ENCODE results near the gene ABHD2.
"Not testable (repeated sequence)": the region's sequence is repeated elsewhere in the genome, so short reads cannot be mapped to it uniquely, and the experiment has no call there.

The ABHD2 gene

DNA sequence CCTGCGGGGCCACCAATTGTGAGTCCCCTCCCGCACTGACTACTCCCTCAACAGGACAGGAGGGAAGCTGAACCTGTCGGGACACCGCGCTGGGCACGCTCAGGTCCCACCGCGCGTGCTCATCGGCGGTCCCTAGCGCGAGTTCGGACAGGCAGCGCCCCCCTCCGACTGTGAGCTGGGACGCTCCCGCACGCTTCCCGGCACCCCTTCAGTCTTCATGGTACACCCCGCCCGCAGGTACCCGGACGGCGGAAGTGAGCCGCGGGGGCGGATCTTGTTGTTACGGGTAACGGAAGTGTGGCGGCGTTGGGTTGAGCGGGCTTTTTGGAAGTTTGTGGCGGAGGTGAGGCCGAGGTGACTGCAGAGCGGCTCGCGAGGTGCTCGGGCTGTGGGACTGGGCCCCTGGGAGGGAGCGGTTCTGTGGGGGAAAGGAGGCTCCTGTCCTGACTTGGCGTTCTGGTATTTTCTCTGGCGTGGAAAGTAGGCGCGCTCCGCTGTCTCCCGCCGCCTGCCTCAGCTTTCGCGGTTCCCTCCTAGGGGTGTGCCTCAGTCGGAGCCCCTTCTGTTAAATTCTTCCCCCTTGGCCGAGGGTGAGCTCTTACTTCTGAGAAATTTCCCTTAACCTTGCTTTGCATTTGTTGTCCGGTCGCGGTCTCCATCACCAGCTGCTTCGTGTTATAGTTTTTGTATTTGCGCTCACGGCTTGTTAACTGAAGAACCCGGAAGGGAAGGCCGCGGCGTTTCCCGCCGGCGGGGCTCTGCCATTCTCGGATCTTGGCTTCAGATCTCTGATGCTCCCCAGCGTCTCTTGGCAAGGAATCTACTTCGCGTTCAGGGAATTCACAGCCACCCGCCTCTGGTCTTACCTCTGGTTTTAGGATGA lies 155.7 kb downstream of the ABHD2 start, which contains the start of gene FANCI:
Gene FANCI, plus strand, starts transcription at position 289 of the 883 bp plus-strand sequence. CDS start 3,669 bp downstream, outside the sequence.
- TF ChIP-seq, protein P1, sequence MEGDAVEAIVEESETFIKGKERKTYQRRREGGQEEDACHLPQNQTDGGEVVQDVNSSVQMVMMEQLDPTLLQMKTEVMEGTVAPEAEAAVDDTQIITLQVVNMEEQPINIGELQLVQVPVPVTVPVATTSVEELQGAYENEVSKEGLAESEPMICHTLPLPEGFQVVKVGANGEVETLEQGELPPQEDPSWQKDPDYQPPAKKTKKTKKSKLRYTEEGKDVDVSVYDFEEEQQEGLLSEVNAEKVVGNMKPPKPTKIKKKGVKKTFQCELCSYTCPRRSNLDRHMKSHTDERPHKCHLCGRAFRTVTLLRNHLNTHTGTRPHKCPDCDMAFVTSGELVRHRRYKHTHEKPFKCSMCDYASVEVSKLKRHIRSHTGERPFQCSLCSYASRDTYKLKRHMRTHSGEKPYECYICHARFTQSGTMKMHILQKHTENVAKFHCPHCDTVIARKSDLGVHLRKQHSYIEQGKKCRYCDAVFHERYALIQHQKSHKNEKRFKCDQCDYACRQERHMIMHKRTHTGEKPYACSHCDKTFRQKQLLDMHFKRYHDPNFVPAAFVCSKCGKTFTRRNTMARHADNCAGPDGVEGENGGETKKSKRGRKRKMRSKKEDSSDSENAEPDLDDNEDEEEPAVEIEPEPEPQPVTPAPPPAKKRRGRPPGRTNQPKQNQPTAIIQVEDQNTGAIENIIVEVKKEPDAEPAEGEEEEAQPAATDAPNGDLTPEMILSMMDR (IDR thresholded peaks at IDR 0.05; ENCODE audit: borderline replicate concordance, insufficient read depth, low read depth, low read length), result peak; percentile 56; the same call in 1 of the 2 replicates
- H3K4me3 ChIP-seq (ENCODE audit: low read depth, low read length), result peak within 1 kb of the TSS; percentile 93

DNA sequence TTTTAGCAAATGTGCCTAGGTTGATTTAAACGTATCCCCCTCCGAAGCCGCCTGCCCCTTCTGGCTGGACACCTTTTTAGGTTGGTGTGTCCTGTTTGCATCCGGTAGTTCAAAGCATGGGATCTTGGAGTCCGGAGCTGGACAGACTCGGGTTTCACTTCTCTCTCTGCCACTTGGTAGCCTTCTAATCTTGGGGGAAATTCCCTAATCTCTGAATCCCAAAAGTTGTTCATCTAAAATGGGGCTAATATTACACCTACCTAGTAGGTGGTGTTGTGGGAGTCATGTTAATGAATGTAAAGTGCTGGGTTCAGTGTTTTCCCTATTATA lies 156.3 kb downstream of the ABHD2 start:
- H3K4me3 ChIP-seq (ENCODE audit: low read depth, low read length), result peak overlapping the region; percentile 93
- TF ChIP-seq, protein P1 (IDR thresholded peaks at IDR 0.05; ENCODE audit: borderline replicate concordance, insufficient read depth, low read depth, low read length), result no peak

DNA sequence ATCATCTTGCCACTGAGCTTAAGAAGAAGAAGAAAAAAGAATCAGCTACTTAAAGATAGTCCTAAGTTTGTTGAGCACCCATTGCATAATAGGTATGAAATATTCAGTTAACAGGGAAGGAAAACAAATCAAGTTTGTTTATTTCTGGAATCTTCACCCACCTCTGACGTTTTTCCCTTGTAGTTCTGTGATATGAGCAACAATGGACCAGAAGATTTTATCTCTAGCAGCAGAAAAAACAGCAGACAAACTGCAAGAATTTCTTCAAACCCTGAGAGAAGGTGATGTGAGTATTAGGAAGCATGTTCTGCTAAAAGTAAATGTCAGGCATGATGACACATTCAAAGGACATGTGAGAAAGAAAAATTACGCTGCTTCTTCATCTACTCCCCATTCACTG lies 159.2 kb downstream of the ABHD2 start:
- H3K4me3 ChIP-seq (ENCODE audit: low read depth, low read length), result no peak overlapping the region
- TF ChIP-seq, protein P1 (IDR thresholded peaks at IDR 0.05; ENCODE audit: borderline replicate concordance, insufficient read depth, low read depth, low read length), result no peak

DNA sequence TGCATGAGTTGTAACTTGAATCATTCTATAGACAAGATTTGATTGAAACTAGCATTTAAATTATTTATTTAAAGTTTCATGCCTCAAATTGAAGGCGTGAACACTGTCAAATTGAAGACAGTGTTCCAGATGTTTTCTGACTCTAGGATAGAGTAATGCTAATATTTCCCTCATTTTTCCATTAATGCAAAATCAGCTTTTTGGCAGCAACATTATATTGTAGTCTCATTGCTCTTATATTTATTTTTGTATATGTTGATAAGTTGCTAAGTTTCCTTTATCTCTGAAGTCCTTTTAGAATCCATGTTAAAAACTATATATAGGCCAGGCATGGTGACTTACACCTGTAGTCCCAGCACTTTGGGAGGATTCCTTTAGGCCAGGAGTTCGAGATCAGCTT lies 160.3 kb downstream of the ABHD2 start:
- H3K4me3 ChIP-seq (ENCODE audit: low read depth, low read length), result no peak overlapping the region
- TF ChIP-seq, protein P1 (IDR thresholded peaks at IDR 0.05; ENCODE audit: borderline replicate concordance, insufficient read depth, low read depth, low read length), result no peak

DNA sequence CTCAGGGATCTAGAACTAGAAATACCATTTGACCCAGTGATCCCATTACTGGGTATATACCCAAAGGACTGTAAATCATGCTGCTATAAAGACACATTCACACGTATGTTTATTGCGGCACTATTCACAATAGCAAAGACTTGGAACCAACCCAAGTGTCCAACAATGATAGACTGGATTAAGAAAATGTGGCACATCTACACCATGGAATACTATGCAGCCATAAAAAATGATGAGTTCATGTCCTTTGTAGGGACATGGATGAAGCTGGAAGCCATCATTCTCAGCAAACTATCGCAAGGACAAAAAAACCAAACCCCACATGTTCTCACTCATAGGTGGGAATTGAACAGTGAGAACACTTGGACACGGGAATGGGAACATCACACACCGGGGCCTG lies 161.9 kb downstream of the ABHD2 start:
- not testable (repeated sequence) for H3K4me3 ChIP-seq (ENCODE audit: low read depth, low read length)

All from GM12875 (cell line).